ENCODE measurements around the gene CYP2J2.
A peak's percentile ranks its signal among the peaks of the same experiment; 100 is the strongest.

Gene CYP2J2

GRCh38 chr1:59878370-59878769 is 48.2 kb downstream of the CYP2J2 start:
- no peak for TF ChIP-seq CTCF (conservative IDR thresholded peaks at IDR 0.05)
- no peak overlapping the region for H3K27ac ChIP-seq

DNA sequence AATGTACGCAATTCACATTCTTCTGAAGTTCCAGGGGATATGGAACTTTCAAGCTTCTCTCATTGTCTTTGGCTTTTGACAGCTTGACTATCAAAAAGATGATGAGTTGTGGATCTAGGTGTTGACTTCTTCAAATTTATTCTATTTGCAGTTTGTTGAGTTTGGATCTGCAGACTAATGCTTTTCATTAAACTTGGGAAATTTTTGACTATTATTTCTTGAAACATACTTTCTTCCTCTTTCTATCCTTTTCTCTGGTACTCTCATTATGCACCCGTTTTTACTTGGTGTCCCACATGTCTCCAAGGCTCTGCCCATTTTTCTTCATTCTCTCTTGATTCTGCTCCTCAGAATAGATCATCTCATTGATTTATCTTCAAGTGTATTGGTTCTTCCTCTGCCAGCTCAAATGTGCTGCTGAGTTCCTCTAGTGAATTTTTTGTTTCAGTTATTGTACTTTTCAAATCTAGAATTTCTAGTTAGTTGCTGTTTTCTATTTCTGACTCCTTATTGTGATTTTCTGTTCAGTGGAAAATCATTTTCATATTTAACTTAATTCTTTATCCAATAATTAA is 49.4 kb downstream of the CYP2J2 start:
- no peak overlapping the region for H3K27ac ChIP-seq
- no peak for TF ChIP-seq CTCF (conservative IDR thresholded peaks at IDR 0.05)

- TF ChIP-seq CTCF (conservative IDR thresholded peaks at IDR 0.05), result no peak
- H3K27ac ChIP-seq, result no peak overlapping the region
These were observed 54.8 kb downstream of the CYP2J2 start for GRCh38 chr1:59871746-59872145.

- no peak overlapping the region for H3K27ac ChIP-seq
- no peak for TF ChIP-seq CTCF (conservative IDR thresholded peaks at IDR 0.05)
These were observed 60.1 kb downstream of the CYP2J2 start for GRCh38 chr1:59866462-59866861.

DNA sequence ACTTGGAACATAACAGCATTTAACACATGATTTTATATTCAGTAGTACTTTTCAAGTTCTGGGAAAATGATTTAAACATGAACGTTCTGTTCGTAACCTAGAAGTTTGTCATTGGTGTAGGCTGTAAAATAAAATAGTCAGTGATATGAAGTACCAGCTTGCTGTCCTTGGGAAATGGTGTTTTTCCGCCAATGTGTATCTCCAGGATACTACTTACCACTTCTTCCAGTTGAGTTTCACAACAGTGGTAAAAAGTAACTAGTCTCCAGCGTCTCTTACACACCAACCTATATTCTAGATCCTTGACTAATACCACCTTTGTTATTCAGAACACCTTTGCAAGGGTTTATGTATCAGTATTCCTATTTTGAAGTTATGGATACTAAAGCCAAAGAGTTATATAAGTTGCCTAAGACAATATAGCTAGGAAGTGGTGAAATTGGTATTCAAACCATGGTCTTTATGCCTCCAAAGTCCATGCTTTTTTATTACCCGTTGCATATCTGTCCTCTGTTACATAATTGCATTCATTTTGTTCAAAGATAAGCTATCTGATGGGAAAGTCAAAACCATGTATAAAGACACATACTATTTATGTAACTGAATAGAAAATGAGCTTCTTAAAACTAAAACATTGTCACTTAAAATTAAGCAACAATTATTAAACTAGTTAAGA is 68.8 kb downstream of the CYP2J2 start:
- peak overlapping the region; percentile 88 for H3K27ac ChIP-seq
- no peak for TF ChIP-seq CTCF (conservative IDR thresholded peaks at IDR 0.05)

GRCh38 chr1:59856725-59857338 is 69.7 kb downstream of the CYP2J2 start:
- peak overlapping the region; percentile 88 for H3K27ac ChIP-seq
- no peak for TF ChIP-seq CTCF (conservative IDR thresholded peaks at IDR 0.05)

GRCh38 chr1:59855297-59855696 is 71.3 kb downstream of the CYP2J2 start:
- peak overlapping the region; percentile 88; the same call in 1 of the 2 replicates for H3K27ac ChIP-seq

- no peak for TF ChIP-seq CTCF (conservative IDR thresholded peaks at IDR 0.05)
- no peak overlapping the region for H3K27ac ChIP-seq
These were observed 74.5 kb downstream of the CYP2J2 start for GRCh38 chr1:59852117-59852516.
